ENCODE results near the gene UBXN6.
A peak's percentile ranks its signal among the peaks of the same experiment; 100 is the strongest.

The UBXN6 gene, protein sequence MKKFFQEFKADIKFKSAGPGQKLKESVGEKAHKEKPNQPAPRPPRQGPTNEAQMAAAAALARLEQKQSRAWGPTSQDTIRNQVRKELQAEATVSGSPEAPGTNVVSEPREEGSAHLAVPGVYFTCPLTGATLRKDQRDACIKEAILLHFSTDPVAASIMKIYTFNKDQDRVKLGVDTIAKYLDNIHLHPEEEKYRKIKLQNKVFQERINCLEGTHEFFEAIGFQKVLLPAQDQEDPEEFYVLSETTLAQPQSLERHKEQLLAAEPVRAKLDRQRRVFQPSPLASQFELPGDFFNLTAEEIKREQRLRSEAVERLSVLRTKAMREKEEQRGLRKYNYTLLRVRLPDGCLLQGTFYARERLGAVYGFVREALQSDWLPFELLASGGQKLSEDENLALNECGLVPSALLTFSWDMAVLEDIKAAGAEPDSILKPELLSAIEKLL

DNA sequence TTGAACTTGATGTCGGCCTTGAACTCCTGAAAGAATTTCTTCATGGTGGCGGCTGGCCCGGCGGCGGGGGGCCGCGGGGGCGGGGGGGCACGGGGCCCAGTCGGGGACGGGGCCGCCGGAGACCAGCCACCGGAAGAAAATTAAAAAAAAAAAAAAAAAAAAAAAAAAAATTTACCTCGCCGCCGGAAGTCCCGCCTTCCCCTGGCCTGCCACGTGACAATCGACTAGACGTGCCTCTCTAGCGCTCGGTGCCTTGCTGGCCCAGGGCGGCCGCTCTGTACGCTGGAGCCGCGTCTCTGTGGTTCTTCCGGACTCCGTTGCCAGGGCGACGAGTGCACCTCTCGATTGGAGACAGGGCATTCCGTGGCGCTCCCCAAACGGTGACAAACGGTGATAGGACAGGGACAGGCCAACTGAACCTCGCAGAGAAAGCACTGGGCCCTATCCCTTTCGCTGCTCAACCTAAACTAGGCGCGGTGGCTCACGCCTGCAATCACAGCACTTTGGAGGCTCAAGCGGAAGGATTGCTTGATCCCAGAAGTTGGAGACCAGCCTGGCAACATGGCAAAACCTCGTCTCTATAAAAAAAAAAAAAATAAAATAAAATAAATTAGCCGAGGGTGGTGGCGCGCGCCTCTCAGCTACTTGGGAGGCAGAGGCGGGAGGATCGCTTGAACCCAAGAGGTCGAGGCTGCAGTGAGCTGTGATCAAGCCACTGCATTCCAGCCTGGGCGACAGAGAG lies at the start of gene UBXN6:
TSS of gene UBXN6 (minus strand) at position 141 of the 742 bp plus-strand sequence. CDS start at position 44, 97 bp downstream.
- DNase-seq (ENCODE audit: low read depth, low spot score) = peak; percentile 84

DNA sequence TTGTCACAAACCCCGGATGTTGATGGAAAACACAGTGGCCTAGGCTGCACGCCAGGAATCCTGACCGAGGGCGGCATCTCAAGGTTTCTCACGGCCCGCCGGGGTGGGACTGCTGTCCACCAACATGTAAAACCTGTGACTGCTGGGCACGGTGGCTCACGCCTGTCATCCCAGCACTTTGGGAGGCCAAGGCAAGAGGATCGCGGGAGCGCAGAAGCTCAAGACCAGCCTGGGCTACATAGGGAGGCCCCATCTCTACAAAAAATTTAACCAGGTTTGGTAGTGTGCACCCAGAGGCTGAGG lies 49.5 kb upstream of the UBXN6 start:
- DNase-seq (ENCODE audit: low read depth, low spot score) = no peak

GRCh38 chr19:4506449-4507149 lies 49.0 kb upstream of the UBXN6 start:
- no peak for DNase-seq (ENCODE audit: low read depth, low spot score)

DNA sequence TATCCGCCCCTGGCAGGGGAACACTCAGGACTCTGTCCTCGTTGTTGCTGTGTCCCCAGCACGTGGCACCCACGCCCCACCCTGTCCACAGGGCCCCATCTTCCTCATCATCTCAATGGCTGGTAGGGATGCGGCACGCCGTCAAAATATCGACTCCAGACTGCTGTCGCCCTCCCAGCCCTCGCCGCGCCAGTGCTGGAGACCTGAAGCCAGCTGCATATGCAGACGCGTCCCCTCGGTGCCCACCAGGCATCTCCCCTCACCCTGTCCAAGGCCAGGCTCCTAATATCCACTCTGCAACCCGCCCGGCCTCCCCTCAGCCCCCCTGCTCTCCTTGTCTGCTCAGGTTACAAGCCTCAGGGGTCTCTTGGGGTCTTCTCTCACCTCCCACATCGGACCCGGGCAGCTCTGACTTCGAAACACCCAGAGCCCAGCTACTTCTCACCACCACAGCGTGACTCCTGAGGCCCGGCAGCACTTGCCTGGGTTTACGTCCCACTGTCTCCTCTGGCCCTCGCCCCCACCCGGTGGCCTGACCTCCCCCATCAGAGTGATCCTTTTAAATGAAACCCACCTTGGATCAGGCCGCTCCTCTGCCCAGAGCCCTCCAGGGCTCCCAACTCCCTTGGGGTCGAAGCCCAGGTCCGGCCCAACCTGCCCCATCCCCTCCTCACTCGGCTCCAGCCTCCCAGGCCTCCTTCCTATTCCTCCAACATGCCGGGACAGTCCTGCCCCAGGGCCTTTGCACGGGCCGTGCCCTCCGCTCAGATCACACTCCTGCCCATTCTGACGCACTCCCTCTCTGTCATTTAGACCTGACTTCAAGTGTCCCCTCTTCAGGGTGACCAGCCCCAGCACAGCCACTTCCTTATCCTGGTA lies 48.2 kb upstream of the UBXN6 start:
- no peak for DNase-seq (ENCODE audit: low read depth, low spot score)

GRCh38 chr19:4504891-4505569 lies 47.4 kb upstream of the UBXN6 start:
- no peak for DNase-seq (ENCODE audit: low read depth, low spot score)

GRCh38 chr19:4504297-4504701 lies 46.7 kb upstream of the UBXN6 start:
- DNase-seq (ENCODE audit: low read depth, low spot score) = no peak

- no peak for DNase-seq (ENCODE audit: low read depth, low spot score)
Observed at GRCh38 chr19:4503825-4504170, 46.2 kb upstream of the UBXN6 start.

- DNase-seq (ENCODE audit: low read depth, low spot score) = no peak
Observed at GRCh38 chr19:4503132-4503824, 45.7 kb upstream of the UBXN6 start.

DNA sequence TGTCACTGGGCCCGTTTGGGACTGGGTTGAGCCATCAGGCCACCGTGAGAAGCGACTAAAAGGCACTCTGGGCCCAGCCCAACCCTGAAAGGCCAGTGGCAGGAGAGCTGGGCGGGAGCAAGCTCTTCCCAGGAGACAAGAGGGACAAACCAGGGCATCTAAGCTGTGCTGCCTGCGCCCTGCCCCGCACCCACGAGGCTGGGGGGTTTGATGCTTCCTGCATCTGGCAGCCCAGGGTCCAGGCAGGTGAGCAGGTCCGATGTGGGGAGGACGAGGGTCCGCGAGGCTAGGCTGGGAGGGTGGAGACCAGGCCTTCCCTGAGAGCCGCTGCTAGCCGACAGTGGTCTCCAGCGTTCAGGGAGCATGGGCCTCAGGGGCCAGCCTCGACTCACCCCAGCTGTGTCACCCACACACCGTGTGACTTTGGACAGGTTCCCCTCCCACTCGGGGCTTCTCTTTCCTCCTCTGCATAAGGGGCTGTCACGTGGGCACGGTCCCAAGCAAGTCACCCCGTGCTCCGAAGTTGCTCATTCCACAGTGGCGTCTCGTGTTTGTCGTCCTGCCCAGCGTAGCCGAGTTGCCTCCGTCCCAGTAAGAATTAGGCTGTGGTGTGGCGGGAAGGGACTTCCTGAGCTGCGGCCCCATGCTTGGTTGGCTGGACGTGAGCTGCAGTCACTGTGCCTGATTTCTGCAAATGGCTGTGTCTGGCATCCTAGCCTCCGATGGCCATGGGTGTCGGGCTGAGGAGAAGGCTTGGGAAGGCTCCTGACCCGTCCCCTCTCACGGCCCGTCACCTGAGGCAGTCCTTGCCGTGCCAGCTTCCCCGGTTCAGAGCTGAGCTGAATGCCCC lies 44.9 kb upstream of the UBXN6 start:
- DNase-seq (ENCODE audit: low read depth, low spot score) = no peak

GRCh38 chr19:4501691-4502090 lies 44.1 kb upstream of the UBXN6 start:
- DNase-seq (ENCODE audit: low read depth, low spot score) = no peak

DNA sequence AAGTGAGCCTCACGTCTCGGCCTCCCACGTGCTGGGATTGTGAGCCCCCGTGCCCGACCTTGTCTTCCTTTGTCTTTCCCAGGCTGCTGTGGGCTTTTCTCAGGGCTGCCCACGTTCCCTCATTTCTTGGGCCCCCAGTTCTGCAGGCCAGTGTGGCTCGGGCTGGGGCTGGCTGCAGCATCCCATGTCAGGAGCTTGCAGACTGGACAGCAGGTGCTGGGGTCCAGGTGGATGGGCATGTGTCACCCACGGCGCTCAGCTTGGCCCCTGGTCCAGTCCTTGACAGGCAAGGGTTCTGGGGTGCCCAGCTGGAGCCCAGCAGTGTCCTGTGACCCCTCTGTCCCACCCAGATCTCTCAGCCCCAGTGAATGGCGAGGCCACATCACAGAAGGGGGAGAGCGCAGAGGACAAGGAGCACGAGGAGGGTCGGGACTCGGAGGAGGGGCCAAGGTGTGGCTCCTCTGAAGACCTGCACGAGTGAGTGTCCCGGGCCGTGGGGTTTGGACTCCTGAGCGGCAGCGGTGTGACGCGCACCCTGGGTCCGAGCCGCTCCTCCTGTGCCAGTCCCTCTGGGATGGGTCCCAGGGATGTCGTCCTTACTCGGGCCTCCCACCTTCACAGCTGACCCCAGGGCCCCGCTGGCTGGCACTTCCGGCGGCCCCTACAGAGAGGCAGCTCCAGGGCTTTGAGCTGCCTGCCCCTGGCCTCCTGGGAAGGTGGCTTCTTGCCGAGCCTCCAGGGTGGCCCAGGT lies 43.4 kb upstream of the UBXN6 start:
- no peak for DNase-seq (ENCODE audit: low read depth, low spot score)

DNA sequence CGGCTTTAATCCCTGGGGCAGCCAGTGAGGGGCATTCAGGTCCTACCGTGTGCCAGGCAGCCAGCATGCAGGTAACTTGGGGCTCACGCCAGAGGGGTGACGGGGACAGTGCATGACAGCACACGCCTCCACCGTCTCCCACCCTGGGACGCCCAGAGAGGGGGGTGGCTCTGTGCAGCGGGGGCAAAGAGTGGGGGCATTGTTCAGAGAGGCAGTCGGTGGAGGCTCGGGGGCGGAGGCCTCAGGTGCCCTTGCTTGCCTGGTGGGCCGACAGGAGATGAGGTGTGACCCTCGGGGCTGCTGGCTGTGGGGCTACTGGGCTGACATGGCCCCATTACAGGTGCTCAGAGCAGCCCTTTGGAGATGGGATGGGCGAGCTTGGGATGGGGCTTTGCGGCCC lies 42.3 kb upstream of the UBXN6 start:
- DNase-seq (ENCODE audit: low read depth, low spot score) = no peak

DNA sequence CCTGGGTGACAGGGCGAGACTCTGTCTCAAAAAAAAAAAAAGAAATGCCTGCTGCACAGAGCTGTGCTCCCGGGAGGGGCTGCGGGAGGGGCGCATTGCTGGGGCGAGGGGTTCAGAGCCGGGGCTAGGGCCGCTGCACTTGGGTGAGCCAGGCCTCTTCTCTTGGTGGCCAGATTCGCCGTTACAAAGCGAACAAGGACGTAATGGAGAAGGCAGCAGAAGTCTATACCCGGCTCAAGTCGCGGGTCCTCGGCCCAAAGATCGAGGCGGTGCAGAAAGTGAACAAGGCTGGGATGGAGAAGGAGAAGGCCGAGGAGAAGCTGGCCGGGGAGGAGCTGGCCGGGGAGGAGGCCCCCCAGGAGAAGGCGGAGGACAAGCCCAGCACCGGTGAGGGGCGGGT lies 41.7 kb upstream of the UBXN6 start:
- no peak for DNase-seq (ENCODE audit: low read depth, low spot score)

- no peak for DNase-seq (ENCODE audit: low read depth, low spot score)
Observed at GRCh38 chr19:4498694-4499093, 41.1 kb upstream of the UBXN6 start.

DNA sequence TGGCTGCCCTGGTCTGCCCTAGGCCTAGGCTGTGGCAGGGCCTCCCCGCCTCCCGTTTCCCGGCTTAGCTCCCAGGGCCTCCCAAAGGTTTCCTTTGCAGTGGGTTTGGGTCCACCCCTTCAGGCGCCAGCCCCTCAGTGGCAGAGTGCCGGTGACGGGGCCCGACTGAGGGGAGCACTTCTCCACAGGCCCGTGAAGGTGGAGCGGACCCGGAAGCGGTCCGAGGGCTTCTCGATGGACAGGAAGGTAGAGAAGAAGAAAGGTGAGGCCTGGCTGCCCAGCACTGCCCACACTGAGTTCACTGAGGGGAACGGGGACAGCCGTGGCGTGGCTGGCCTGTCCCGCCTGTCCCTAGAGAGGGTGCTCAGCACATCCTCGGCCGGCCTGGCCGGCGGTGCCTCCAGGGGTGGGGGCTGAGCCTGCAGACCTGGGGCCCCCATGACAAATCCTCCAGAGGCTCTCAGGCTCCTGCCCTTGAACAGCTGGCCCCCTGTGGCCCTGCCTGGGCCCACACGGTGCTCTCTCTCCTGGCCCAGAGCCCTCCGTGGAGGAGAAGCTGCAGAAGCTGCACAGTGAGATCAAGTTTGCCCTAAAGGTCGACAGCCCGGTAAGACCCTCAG lies 40.3 kb upstream of the UBXN6 start:
- no peak for DNase-seq (ENCODE audit: low read depth, low spot score)

DNA sequence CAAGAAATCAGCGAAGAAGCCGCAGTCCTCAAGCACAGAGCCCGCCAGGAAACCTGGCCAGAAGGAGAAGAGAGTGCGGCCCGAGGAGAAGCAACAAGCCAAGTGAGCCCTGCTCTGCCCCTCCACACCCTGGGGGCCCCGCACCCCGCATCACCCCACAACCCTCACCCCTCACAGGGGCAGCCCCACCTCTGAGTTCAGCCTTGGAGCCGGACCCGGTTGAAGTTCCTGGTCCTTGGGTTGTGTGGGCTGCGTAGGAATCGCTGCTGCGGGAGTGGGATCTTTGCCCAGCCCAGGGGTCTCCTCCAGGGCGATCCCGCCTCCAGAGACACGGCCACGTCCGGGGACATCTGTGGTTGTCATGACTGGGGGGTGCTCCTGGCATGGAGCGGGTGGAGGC lies 38.7 kb upstream of the UBXN6 start:
- no peak for DNase-seq (ENCODE audit: low read depth, low spot score)

DNA sequence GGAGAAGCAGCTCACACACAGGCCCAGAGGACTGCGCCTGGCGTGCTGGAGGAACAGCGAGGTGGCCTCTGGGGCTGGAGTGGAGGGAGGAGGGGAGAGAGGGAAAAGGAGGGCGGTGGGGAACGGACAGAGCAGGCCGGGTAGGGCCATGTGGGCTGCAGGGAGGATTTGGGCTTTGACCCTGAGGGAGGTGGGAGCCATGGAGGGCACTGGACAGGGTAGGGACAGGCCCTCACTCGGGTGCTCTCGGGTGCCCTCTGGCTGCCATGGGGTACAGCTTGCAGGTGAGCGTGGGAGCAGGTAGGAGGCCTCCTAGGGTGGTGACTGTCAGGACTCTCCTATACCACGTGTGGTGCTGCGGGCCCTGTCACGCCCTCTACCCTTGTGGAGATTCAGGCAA lies 37.9 kb upstream of the UBXN6 start:
- DNase-seq (ENCODE audit: low read depth, low spot score) = no peak

DNA sequence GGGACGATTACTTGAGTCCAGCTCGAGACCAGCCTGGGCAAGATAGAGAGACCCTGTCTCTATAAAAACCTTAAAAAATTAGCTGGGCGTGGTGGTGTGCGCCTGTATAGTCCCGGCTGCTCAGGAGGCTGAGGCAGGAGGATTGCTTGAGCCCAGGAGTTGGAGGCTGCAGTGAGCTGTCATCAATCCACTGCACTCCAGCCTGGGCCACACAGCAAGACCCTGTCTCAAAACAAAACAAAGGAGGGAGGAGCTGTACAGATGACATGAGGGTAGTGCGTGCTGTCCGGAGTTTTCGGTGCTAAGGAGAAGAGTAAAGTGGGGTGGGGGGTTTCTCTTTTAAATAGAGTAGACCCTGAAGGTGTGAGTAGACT lies 37.1 kb upstream of the UBXN6 start:
- DNase-seq (ENCODE audit: low read depth, low spot score) = no peak

All from brain pericyte (primary cell).